ENCODE data around the gene GRIN2C.

GRIN2C gene

GRCh38 chr17:74796211-74796610 lies 63.5 kb downstream of the GRIN2C start:
- DNase-seq, result no peak

DNA sequence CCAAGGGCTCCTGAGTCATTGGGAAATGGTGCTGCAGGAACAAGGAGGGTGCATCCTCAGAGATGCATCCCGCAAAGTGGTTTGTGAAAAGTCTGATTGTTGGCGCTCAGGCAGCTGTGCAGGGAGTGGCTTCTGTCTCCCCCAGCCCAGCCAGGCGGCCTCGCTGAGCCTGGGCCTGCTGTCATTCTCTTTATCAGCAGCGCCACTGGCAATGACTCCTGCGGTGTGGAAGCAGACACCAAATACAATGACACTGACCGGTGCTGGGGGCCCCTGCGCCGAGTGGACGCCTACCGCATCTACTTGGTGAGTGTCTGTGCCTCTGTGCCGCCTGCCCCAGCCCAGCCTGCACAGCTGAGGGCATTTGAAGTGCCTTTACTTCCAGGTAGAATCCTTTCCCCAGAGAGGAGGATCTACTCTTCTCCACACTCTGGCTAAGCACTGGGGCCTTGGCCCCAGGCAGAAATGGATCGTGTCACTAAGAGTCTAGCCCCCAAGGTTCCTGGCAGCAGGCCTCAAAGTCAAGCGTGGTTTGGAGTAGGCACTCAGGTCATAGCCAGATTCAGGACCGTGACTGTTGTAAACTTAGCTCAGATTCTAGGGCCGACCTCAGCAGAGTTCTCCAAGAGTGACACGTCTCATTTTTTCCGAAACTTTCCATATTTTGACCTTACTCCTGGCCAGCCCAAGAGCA lies 64.2 kb downstream of the GRIN2C start:
- no peak for DNase-seq

DNA sequence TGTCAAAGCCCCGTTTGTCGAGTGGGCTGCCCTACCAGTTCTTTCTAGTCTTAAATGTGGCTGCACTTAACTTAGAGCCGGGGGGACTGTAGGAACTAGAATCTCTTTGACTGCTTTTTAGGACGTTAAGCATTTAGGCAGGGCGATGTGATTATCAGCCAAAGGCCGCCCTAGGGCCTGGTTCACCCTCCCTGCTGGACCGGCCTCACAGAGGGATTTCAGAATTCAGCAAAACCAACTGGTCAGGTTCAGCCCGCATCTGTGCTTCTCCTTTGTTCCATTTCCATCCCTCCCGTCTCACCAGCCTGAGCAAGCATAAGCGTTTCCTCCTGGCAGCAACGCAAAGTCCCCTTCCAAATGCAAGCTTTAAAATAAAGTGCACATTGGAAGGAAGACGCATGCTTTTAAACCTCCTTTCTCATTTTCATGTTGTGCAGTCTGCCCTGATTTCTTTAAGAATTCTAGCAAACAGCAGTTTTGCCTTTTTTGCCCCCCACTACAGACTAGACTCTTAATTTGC lies 67.0 kb downstream of the GRIN2C start:
- DNase-seq, result no peak
